ENCODE measurements around the gene ABCD3.

DNA sequence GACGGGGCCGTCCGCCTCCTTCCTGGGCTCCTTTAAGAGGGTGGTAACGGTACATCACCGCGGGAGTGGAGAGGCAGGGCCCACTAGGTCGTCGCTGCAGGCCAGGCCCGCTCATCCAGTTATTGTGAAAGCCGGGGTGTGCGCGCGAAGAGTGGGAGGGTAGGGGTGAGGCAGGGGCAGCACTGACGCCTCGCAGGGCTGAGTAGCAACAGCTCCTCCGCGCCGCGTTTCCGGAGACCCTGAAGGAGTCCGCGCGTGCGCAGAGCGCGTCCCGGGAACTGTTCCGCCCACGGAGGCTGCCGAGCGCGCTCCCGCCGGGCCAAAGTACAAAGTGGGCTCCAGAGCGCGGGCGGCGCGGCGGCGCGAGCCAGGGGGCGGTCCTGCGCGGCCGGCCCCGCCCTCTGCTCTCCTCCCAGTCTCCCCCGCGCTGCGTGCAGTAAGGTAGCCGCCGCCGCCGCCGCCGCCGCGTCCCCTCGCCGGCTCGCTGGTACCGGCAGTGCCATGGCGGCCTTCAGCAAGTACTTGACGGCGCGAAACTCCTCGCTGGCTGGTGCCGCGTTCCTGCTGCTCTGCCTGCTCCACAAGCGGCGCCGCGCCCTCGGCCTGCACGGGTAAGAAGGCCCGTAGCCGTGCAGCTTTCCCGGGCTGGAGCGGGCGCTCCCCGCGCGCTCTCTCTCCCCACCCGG lies at the start of gene ABCD3:
- TF ChIP-seq, protein P1, sequence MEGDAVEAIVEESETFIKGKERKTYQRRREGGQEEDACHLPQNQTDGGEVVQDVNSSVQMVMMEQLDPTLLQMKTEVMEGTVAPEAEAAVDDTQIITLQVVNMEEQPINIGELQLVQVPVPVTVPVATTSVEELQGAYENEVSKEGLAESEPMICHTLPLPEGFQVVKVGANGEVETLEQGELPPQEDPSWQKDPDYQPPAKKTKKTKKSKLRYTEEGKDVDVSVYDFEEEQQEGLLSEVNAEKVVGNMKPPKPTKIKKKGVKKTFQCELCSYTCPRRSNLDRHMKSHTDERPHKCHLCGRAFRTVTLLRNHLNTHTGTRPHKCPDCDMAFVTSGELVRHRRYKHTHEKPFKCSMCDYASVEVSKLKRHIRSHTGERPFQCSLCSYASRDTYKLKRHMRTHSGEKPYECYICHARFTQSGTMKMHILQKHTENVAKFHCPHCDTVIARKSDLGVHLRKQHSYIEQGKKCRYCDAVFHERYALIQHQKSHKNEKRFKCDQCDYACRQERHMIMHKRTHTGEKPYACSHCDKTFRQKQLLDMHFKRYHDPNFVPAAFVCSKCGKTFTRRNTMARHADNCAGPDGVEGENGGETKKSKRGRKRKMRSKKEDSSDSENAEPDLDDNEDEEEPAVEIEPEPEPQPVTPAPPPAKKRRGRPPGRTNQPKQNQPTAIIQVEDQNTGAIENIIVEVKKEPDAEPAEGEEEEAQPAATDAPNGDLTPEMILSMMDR (IDR thresholded peaks at IDR 0.05) = no peak
- TF ChIP-seq TAF1 (IDR thresholded peaks at IDR 0.05; ENCODE audit: borderline replicate concordance, low read depth, low read length) (peak; percentile 48; the same call in 1 of the 2 replicates), EP300 (IDR thresholded peaks at IDR 0.05; ENCODE audit: borderline replicate concordance in 1 of 2, low read depth in 1 of 2, low read length in 1 of 2) (no peak), YY1 (IDR thresholded peaks at IDR 0.05; ENCODE audit: low read depth) (peak; percentile 84), POLR2AphosphoS5 (IDR thresholded peaks at IDR 0.05; ENCODE audit: low read depth, low read length) (peak; percentile 82), TEAD4 (IDR thresholded peaks at IDR 0.05; ENCODE audit: borderline replicate concordance, insufficient read depth) (no peak), MXI1 (IDR thresholded peaks at IDR 0.05; ENCODE audit: low read depth, low read length) (no peak; the same call in 1 of the 2 replicates), RAD21 (IDR thresholded peaks at IDR 0.05; ENCODE audit: low read length) (no peak), EZH2phosphoT487 (IDR thresholded peaks at IDR 0.05; ENCODE audit: borderline replicate concordance, low read depth) (no peak), GATA2 (CRISPR knock-in tag; IDR thresholded peaks at IDR 0.05) (peak; percentile 34; the same call in 1 of the 2 replicates), FOSL2 (IDR thresholded peaks at IDR 0.05; ENCODE audit: borderline replicate concordance, low read depth) (no peak), ELF1 (IDR thresholded peaks at IDR 0.05) (no peak; the same call in 1 of the 2 replicates)
- TF ChIP-seq, protein P2, sequence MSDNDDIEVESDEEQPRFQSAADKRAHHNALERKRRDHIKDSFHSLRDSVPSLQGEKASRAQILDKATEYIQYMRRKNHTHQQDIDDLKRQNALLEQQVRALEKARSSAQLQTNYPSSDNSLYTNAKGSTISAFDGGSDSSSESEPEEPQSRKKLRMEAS (IDR thresholded peaks at IDR 0.05; ENCODE audit: low read depth) = peak; percentile 72
- TF ChIP-seq, protein P3, sequence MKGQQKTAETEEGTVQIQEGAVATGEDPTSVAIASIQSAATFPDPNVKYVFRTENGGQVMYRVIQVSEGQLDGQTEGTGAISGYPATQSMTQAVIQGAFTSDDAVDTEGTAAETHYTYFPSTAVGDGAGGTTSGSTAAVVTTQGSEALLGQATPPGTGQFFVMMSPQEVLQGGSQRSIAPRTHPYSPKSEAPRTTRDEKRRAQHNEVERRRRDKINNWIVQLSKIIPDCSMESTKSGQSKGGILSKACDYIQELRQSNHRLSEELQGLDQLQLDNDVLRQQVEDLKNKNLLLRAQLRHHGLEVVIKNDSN (IDR thresholded peaks at IDR 0.05; ENCODE audit: borderline replicate concordance, low read depth) = no peak
